ENCODE results near the gene RAB42. TPM values are rescaled to one million over a fixed set of nuclear protein-coding genes. Genes with fewer than 3 reads are reported as not detected.

Gene RAB42
- total RNA-seq, 1 donor from 2014 or later: 2.1 TPM

GRCh38 chr1:28631713-28632112, 39.6 kb downstream of the RAB42 start:
- Mint-ChIP-seq H3K27ac (ENCODE audit: unreplicated experiment) (no peak overlapping the region), H3K36me3 (ENCODE audit: low read depth, unreplicated experiment) (peaks cover 4% of the 10 kb centered on the region), H3K27me3 (ENCODE audit: low read depth, unreplicated experiment) (no peaks in the 10 kb centered on the region), H3K4me3 (ENCODE audit: unreplicated experiment) (no peak overlapping the region), H3K4me1 (ENCODE audit: low read depth, unreplicated experiment) (no peaks in the 10 kb centered on the region), H3K9me3 (ENCODE audit: unreplicated experiment) (no peaks in the 10 kb centered on the region)
- FAIRE-seq (no peak), DNase-seq (ENCODE audit: low read depth) (no peak)
- Histone ChIP-seq H4K20me1 (ENCODE audit: insufficient read depth, low read length) (no peaks in the 10 kb centered on the region), H3K27ac (ENCODE audit: low read depth, low read length) (no peak overlapping the region), H3K4me3 (ENCODE audit: insufficient read depth, low read depth, low read length) (no peak overlapping the region), H3K9me3 (ENCODE audit: insufficient read depth, low read depth, low read length) (no peaks in the 10 kb centered on the region), H3K4me2 (ENCODE audit: low read length) (no peak overlapping the region), H3K79me2 (ENCODE audit: insufficient read depth, low read length) (no peaks in the 10 kb centered on the region), H3K4me1 (ENCODE audit: insufficient read depth, low read length) (no peaks in the 10 kb centered on the region), H3K27me3 (ENCODE audit: insufficient read depth, low read length) (no peaks in the 10 kb centered on the region), H3K9ac (ENCODE audit: low read length) (no peak overlapping the region), H2AFZ (ENCODE audit: low read depth, low read length) (no peak overlapping the region), H3K36me3 (ENCODE audit: insufficient read depth, low read length) (no peaks in the 10 kb centered on the region)
- TF ChIP-seq EZH2 (IDR thresholded peaks at IDR 0.05; ENCODE audit: insufficient read depth, low read length): no peak
- no peak for TF ChIP-seq CTCF (IDR thresholded peaks at IDR 0.05; ENCODE audit: insufficient read depth, low read depth, low read length)

GRCh38 chr1:28632560-28632959, 40.5 kb downstream of the RAB42 start:
- Mint-ChIP-seq H3K27ac (ENCODE audit: unreplicated experiment) (no peak overlapping the region), H3K4me1 (ENCODE audit: low read depth, unreplicated experiment) (no peaks in the 10 kb centered on the region), H3K36me3 (ENCODE audit: low read depth, unreplicated experiment) (peaks cover 4% of the 10 kb centered on the region), H3K9me3 (ENCODE audit: unreplicated experiment) (no peaks in the 10 kb centered on the region), H3K4me3 (ENCODE audit: unreplicated experiment) (no peak overlapping the region), H3K27me3 (ENCODE audit: low read depth, unreplicated experiment) (no peaks in the 10 kb centered on the region)
- TF ChIP-seq EZH2 (IDR thresholded peaks at IDR 0.05; ENCODE audit: insufficient read depth, low read length) (no peak), CTCF (IDR thresholded peaks at IDR 0.05; ENCODE audit: insufficient read depth, low read depth, low read length) (no peak)
- Histone ChIP-seq H2AFZ (ENCODE audit: low read depth, low read length) (no peak overlapping the region), H3K4me3 (ENCODE audit: insufficient read depth, low read depth, low read length) (no peak overlapping the region), H3K4me1 (ENCODE audit: insufficient read depth, low read length) (no peaks in the 10 kb centered on the region), H3K9ac (ENCODE audit: low read length) (no peak overlapping the region), H3K27ac (ENCODE audit: low read depth, low read length) (no peak overlapping the region), H3K36me3 (ENCODE audit: insufficient read depth, low read length) (no peaks in the 10 kb centered on the region), H3K4me2 (ENCODE audit: low read length) (no peak overlapping the region), H4K20me1 (ENCODE audit: insufficient read depth, low read length) (no peaks in the 10 kb centered on the region), H3K27me3 (ENCODE audit: insufficient read depth, low read length) (no peaks in the 10 kb centered on the region), H3K9me3 (ENCODE audit: insufficient read depth, low read depth, low read length) (no peaks in the 10 kb centered on the region), H3K79me2 (ENCODE audit: insufficient read depth, low read length) (peaks cover 2% of the 10 kb centered on the region)
- FAIRE-seq: no peak
- DNase-seq (ENCODE audit: low read depth): no peak

- Histone ChIP-seq H3K9me3 (ENCODE audit: insufficient read depth, low read depth, low read length) (no peaks in the 10 kb centered on the region), H3K9ac (ENCODE audit: low read length) (no peak overlapping the region), H3K4me1 (ENCODE audit: insufficient read depth, low read length) (peaks cover 8% of the 10 kb centered on the region), H3K27ac (ENCODE audit: low read depth, low read length) (no peak overlapping the region), H3K79me2 (ENCODE audit: insufficient read depth, low read length) (peaks cover 27% of the 10 kb centered on the region), H3K27me3 (ENCODE audit: insufficient read depth, low read length) (no peaks in the 10 kb centered on the region), H2AFZ (ENCODE audit: low read depth, low read length) (no peak overlapping the region), H3K36me3 (ENCODE audit: insufficient read depth, low read length) (no peaks in the 10 kb centered on the region), H4K20me1 (ENCODE audit: insufficient read depth, low read length) (no peaks in the 10 kb centered on the region), H3K4me2 (ENCODE audit: low read length) (no peak overlapping the region), H3K4me3 (ENCODE audit: insufficient read depth, low read depth, low read length) (no peak overlapping the region)
- TF ChIP-seq CTCF (IDR thresholded peaks at IDR 0.05; ENCODE audit: insufficient read depth, low read depth, low read length): peak; percentile 31
- TF ChIP-seq EZH2 (IDR thresholded peaks at IDR 0.05; ENCODE audit: insufficient read depth, low read length): no peak
- H3K9me3 Mint-ChIP-seq (ENCODE audit: unreplicated experiment): no peaks in the 10 kb centered on the region
- no peak overlapping the region for H3K27ac Mint-ChIP-seq (ENCODE audit: unreplicated experiment)
- no peak for FAIRE-seq
- peaks cover 8% of the 10 kb centered on the region for H3K4me1 Mint-ChIP-seq (ENCODE audit: low read depth, unreplicated experiment)
- peak overlapping the region; percentile 60 for H3K4me3 Mint-ChIP-seq (ENCODE audit: unreplicated experiment)
- DNase-seq (ENCODE audit: low read depth): no peak
- no peaks in the 10 kb centered on the region for H3K36me3 Mint-ChIP-seq (ENCODE audit: low read depth, unreplicated experiment)
- no peaks in the 10 kb centered on the region for H3K27me3 Mint-ChIP-seq (ENCODE audit: low read depth, unreplicated experiment)
Measured at GRCh38 chr1:28640766-28641165, 48.7 kb downstream of the RAB42 start.

All from astrocyte (in vitro differentiated cells and primary cell).